Measurements from ENCODE around the gene ITPR3. TPM values are rescaled to one million over a fixed set of nuclear protein-coding genes. Genes with fewer than 3 reads are reported as not detected.

The ITPR3 gene
- total and polyA plus RNA-seq, 2 donors (not counting 3 experiments of a cell fraction or from before 2014, with no cell fraction given) = 28.8 to 52.2 TPM

GRCh38 chr6:33731035-33731434 lies 109.9 kb downstream of the ITPR3 start:
- ChIA-PET CTCF (interaction anchor here (1.4 kb wide), 1 partner anchor 20 kb away, joined by 3 read pairs; the partner anchor contains the start of gene UQCC2), POLR2A (no interaction called here)
- H3K9me3 ChIP-seq (replicated peaks; ENCODE audit: control insufficient read depth, insufficient read depth, low read length) = no peaks in the 10 kb centered on the region

GRCh38 chr6:33731751-33732282 lies 110.7 kb downstream of the ITPR3 start:
- CTCF ChIA-PET = interaction anchor here (1.4 kb wide), 1 partner anchor 20 kb away, joined by 3 read pairs; the partner anchor contains the start of gene UQCC2
- no peaks in the 10 kb centered on the region for H3K79me2 ChIP-seq (ENCODE audit: control insufficient read depth, insufficient read depth, low read length)
- dilution Hi-C loops (cut with MboI; ENCODE audit: extremely low pct_ligation_motif_present, low sequenced_read_pairs) (no loop called here), intact Hi-C loops (cut with micrococcal nuclease) (no loop called here)
- BruUV-seq (replicated peaks) = no TSS peak
- H3K36me3 ChIP-seq (ENCODE audit: control insufficient read depth in 2 of 2, extremely low read depth in 1 of 2, insufficient read depth in 2 of 2, low read length in 2 of 2) = no peaks in the 10 kb centered on the region
- peaks cover 0 to 3% of the 10 kb centered on the region in 2 experiments for H3K27me3 ChIP-seq (ENCODE audit: control insufficient read depth in 2 of 2, insufficient read depth in 2 of 2, low read length in 2 of 2)
- H3K9me1 ChIP-seq (replicated peaks; ENCODE audit: control insufficient read depth, extremely low read depth, insufficient read depth, low read length) = no peaks in the 10 kb centered on the region
- POLR2A ChIA-PET = no interaction called here
- H3K4me2 ChIP-seq (ENCODE audit: insufficient read depth, low read length) = no peak overlapping the region
- DNase-seq (ENCODE audit: low read depth, low spot score) (no peak), FAIRE-seq (no peak)
- no peak overlapping the region for H2AFZ ChIP-seq (ENCODE audit: low read depth, low read length)
- H3K27ac ChIP-seq (ENCODE audit: insufficient read depth, low read depth, low read length) = no peak overlapping the region
- H3K9me3 ChIP-seq (replicated peaks; ENCODE audit: control insufficient read depth, insufficient read depth, low read length) = no peaks in the 10 kb centered on the region
- H3K4me3 ChIP-seq (replicated peaks in 1 of 3; ENCODE audit: insufficient read depth in 1 of 3, low read depth in 1 of 3, low read length in 3 of 3) = no peak overlapping the region
- TF ChIP-seq MAX (IDR thresholded peaks at IDR 0.05; ENCODE audit: insufficient read depth, insufficient read length) (no peak), JUN (IDR thresholded peaks at IDR 0.05; ENCODE audit: borderline replicate concordance, insufficient read depth, insufficient read length, low read depth) (no peak), MYC (IDR thresholded peaks at IDR 0.05; ENCODE audit: low read depth, low read length) (no peak), POLR2A (IDR thresholded peaks at IDR 0.05; ENCODE audit: low read depth, low read length) (no peak), EZH2 (IDR thresholded peaks at IDR 0.05; ENCODE audit: borderline replicate concordance, low read depth, low read length, severe bottlenecking) (no peak), POLR2AphosphoS5 (IDR thresholded peaks at IDR 0.05; ENCODE audit: insufficient read depth, low read depth, low read length) (no peak), GATA2 (IDR thresholded peaks at IDR 0.05; ENCODE audit: insufficient read depth, insufficient read length, low read depth, low read length) (no peak), FOS (IDR thresholded peaks at IDR 0.05; ENCODE audit: borderline replicate concordance, insufficient read depth, low read length) (no peak)
- TF ChIP-seq, protein P1, sequence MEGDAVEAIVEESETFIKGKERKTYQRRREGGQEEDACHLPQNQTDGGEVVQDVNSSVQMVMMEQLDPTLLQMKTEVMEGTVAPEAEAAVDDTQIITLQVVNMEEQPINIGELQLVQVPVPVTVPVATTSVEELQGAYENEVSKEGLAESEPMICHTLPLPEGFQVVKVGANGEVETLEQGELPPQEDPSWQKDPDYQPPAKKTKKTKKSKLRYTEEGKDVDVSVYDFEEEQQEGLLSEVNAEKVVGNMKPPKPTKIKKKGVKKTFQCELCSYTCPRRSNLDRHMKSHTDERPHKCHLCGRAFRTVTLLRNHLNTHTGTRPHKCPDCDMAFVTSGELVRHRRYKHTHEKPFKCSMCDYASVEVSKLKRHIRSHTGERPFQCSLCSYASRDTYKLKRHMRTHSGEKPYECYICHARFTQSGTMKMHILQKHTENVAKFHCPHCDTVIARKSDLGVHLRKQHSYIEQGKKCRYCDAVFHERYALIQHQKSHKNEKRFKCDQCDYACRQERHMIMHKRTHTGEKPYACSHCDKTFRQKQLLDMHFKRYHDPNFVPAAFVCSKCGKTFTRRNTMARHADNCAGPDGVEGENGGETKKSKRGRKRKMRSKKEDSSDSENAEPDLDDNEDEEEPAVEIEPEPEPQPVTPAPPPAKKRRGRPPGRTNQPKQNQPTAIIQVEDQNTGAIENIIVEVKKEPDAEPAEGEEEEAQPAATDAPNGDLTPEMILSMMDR (IDR thresholded peaks at IDR 0.05; ENCODE audit: extremely low read depth in 1 of 2, insufficient read depth in 1 of 2, low read depth in 1 of 2, low read length in 2 of 2) = no peak
- no peaks in the 10 kb centered on the region for H4K20me1 ChIP-seq (replicated peaks; ENCODE audit: control insufficient read depth, extremely low read depth, insufficient read depth, low read length)
- H3K9ac ChIP-seq (replicated peaks; ENCODE audit: extremely low read depth, insufficient read depth, low read length) = no peak overlapping the region
- H3K4me1 ChIP-seq (ENCODE audit: control insufficient read depth, extremely low read depth, insufficient read depth, low read length) = no peaks in the 10 kb centered on the region

More at GRCh38 chr6:33731035-33731434, 109.9 kb downstream of the ITPR3 start:
- Histone ChIP-seq H3K4me1 (ENCODE audit: control insufficient read depth, extremely low read depth, insufficient read depth, low read length) (no peaks in the 10 kb centered on the region), H3K27me3 (ENCODE audit: control insufficient read depth in 2 of 2, insufficient read depth in 2 of 2, low read length in 2 of 2) (peaks cover 0 to 3% of the 10 kb centered on the region in 2 experiments), H3K9ac (replicated peaks; ENCODE audit: extremely low read depth, insufficient read depth, low read length) (no peak overlapping the region), H3K36me3 (ENCODE audit: control insufficient read depth in 2 of 2, extremely low read depth in 1 of 2, insufficient read depth in 2 of 2, low read length in 2 of 2) (no peaks in the 10 kb centered on the region), H3K4me2 (ENCODE audit: insufficient read depth, low read length) (no peak overlapping the region), H3K79me2 (ENCODE audit: control insufficient read depth, insufficient read depth, low read length) (no peaks in the 10 kb centered on the region), H3K9me1 (replicated peaks; ENCODE audit: control insufficient read depth, extremely low read depth, insufficient read depth, low read length) (no peaks in the 10 kb centered on the region), H3K4me3 (replicated peaks in 1 of 3; ENCODE audit: insufficient read depth in 1 of 3, low read depth in 1 of 3, low read length in 3 of 3) (no peak overlapping the region), H3K27ac (ENCODE audit: insufficient read depth, low read depth, low read length) (no peak overlapping the region), H2AFZ (ENCODE audit: low read depth, low read length) (no peak overlapping the region), H4K20me1 (replicated peaks; ENCODE audit: control insufficient read depth, extremely low read depth, insufficient read depth, low read length) (no peaks in the 10 kb centered on the region)
- TF ChIP-seq GATA2 (IDR thresholded peaks at IDR 0.05; ENCODE audit: insufficient read depth, insufficient read length, low read depth, low read length) (no peak), JUN (IDR thresholded peaks at IDR 0.05; ENCODE audit: borderline replicate concordance, insufficient read depth, insufficient read length, low read depth) (no peak), MYC (IDR thresholded peaks at IDR 0.05; ENCODE audit: low read depth, low read length) (no peak)
- FAIRE-seq (no peak), DNase-seq (ENCODE audit: low read depth, low spot score) (no peak)
- no TSS peak for BruUV-seq (replicated peaks)
- dilution Hi-C loops (cut with MboI; ENCODE audit: extremely low pct_ligation_motif_present, low sequenced_read_pairs) = no loop called here
- intact Hi-C loops (cut with micrococcal nuclease) = no loop called here

Data from endothelial cell of umbilical vein (primary cell).